HG03159 (cell line): Measurements from ENCODE around the gene MXRA7.

ENCODE experiments used
- ATAC-seq: cut with Tn5 transposase; IDR thresholded peaks from one replicate; pipeline ENCODE4 v1.9.1; 2021; ENCODE audit warnings: mild to moderate bottlenecking, moderate library complexity; ENCODE audit not compliant: unreplicated experiment

Gene MXRA7

DNA sequence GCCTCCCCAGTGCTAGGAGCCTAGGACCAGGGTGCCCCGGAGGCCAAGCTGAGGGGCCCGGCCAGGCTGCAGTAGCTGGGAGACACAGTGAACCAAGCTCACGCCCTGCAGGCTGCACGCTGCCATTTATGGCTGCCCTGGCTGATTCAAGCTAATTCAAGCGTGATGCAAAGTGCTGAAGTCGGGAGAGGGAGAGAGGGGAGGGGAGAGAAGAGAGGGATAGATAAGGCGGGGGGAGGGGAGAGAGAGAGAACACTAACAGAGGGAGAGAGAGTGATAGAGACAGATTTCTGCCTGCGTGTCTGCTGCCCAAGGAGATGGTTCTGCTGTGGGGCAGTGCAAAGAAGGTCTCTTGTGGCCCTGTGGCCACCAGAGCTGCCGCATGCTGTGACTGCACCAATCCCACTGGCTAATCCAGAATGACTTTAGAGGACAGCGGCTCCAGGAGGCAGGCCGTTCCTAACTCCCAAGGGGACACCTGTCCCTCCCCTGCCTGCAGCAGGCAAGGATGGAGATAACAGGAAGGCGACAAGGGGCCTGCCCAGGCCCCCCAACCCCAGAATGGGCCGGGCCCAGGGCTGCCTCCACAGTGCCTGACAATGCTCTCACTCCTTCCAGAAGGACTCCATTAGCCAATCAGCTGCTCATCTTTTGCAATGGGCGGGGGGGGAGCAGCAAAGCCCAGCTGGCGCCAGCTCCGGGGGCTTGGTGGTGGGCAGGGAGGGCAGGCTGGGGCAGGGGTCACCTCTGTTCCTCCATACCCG is 12.9 kb downstream of the MXRA7 start:
- ATAC-seq = no peak

- no peak for ATAC-seq
Measured at GRCh38 chr17:76696763-76697701, 13.7 kb downstream of the MXRA7 start.

DNA sequence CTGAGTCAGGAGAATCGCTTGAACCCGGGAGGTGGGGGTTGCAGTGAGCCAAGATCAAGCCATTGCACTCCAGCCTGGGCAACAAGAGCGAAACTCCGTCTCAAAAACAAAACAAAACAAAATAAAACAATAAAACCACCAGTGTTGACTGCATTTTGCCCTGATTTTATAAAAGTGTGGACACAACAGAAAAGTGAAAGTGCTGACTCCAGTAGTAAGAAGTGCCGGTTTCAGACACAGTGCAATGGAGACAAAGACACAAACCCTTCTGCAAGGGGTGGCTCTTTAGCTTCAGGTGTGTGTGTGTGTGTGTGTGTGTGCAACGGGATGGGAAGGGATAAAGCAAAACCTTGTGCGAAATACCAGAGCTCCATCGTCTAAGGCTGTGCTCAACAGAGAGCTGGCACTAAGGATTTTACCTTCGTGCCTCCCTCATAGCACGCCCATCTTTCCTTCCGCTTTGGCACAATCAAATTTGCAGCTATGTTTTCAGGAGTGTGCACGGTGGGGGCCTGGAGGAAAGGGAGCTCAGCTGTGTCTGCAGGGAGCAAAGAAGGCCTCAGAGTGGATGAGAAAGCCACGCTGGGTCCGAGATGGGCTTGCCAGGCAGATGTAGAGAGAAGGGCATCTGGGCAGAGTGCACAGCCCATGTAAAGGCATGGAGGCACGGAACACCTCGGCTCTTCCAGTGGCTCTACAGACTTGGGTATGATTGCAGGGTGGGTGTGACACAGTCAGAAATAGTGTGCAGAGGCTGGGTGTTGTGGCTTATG is 15.5 kb downstream of the MXRA7 start:
- ATAC-seq = no peak

- ATAC-seq = no peak
Measured at GRCh38 chr17:76691379-76692191, 19.2 kb downstream of the MXRA7 start.

DNA sequence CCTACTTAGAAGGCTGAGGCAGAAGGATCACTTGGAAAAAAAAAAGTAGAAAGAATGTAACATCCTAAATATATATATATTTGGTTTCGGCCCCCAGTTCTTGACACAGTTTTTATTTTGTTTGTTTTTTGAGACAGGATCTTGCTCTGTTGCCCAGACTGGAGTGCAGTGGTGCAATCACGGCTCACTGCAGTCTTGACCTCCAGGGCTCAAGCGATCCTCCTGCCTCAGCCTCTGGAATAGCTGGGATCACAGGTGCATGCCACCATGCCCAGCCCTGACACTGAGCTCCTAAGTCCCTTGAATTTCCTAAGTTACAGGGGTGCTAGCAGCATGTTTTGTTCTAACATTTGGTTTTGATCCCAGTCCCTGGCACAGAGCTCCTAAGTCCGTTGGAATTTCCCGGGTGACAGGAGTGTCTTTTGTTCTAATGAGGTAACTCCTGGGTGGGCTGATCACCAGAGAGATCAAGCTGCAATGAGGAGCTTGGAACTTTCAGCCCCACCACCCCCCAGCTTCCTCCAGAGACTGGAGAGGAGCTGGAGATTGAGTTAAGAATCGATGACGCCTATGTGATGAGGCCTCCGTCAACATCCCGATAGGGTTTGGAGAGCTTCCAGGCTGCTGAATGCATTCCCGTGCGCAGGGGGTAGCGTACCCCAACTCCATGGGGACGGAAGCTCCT is 20.0 kb downstream of the MXRA7 start:
- ATAC-seq = no peak

DNA sequence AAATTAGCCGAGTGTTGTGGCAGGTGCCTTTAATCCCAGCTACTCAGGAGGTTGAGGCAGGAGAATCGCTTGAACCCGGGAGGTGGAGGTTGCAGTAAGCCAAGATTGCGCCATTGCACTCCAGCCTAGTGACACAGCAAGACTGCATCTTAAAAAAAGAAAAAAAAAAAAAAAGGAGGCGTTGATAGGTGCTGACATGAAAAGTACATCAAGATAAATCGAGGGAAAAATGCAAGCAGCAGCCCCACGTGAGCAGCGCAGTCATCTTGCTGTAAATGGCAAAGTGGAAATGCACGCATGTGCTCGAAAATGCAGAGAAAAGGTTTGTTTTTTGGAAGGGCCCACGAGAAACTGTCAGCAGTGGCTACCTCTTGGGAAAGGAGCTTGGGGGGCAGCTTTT is 20.9 kb downstream of the MXRA7 start:
- ATAC-seq = no peak

DNA sequence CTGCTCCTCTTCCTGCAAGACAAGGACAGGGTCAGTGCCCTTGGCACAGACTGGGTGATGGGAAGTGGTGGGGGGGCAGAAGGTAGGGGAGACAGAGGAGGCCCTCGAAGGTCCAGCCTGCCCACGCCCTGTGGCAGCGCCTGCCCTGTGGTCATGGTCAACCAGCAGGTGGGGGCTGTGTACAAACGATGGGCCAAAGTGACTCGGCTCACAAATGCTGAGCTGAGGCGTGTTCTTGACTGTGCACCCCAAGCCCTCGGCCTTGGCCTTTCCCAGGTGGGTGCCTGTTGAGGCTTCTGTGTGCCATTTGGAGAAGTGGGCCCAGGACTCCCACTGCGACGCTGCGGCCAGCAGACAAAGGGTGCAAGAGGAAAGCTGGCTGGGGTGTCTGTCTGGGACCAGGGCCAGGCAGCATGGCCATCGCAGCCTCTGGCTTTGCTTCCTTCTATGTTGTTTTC is 22.6 kb downstream of the MXRA7 start:
- ATAC-seq = no peak

GRCh38 chr17:76687298-76688164 is 23.2 kb downstream of the MXRA7 start:
- no peak for ATAC-seq

DNA sequence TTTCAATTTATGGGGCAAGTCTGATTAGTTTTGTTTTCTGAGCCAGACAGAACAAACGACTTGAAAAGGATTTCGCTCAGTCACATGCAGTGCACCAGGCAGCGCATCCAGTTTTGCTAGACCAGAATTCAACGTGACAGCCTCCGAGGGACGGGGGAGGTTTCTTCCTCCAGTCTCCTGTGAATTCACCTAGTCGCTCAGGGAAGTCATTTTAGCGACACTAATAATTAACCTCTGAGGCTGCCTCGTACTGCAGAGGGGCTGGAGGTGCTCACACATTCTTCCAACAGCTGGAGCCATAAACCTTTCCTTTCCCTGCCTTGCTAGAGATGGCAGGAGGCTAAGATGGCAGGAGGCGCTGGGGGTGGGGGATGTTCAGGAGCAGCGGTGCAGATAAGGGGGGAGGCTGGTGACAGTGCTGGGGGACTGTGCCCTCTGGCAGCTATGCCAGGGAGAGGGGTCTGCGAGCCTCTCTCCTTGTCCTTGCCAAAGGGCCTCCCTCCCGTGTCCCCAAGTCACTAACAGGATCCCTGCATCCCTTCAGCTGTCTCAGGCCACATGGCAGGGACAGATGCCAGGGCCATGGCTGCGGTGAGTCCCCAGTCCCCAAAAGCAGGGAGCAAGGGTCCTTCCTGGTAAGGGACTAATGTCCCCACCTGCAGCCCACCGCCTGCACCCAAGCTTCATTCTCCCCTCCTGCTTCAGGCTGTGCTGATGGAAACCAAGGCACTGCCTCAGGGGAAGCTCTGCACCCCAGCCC is 24.0 kb downstream of the MXRA7 start:
- ATAC-seq = no peak

DNA sequence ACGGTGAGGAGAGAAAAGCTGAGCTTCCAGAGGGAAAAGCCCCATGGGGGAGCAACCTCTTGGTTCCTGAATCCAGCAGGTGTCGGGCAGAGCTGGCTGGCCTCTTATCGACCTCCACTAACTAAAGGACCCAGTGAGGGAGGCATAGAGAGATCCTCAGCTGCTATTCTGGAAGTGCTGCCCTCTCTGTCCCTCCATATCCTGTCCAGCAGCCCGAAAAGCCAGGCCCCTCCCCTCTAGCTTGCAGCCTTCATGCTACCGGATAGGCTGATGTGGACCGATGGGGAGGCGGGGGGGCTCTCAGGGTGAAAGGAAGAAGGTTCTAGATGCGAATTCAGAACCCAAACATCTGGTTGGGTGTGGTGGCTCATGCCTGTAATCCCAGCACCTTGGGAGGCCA is 24.9 kb downstream of the MXRA7 start:
- no peak for ATAC-seq

DNA sequence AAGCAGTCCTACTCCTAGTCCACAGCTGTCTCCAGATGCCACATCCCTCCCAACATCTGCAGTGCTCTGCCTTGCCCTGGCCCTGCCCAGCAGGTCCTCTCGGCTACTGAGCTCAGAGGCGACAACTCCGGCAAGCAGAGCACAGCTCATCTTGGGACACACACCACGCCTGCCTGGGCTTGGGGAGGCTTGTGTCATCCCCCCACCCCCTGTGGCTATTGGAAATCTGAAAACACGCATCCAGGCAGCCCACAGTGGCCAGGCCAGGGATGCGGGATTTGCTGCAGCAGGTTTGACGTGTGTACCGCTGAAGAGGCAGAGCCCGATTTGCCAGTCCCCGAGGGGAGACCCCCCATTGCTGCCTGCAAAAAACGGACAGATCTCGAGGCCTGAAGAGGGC is 25.4 kb downstream of the MXRA7 start:
- ATAC-seq = no peak

DNA sequence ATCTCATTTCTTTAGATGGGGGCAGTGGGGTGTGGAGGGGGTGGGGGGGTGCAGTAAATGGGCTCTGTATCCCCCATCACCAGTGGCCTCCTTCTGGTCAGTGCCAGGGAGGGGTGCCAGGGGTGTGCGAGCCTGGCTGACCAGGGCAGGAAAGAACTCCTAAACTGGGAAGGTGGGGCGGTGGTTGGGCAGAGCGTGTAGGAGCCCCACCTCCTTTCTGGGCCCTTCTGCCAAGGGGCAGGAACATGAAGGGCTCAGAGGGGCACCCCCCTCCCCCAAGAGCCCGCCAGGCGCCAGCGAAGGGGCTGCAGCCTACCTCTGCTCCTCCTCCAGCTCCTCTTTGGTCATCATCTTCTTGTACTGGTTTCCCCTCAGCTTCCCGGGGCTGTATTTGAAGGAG is 26.0 kb downstream of the MXRA7 start:
- ATAC-seq = no peak

DNA sequence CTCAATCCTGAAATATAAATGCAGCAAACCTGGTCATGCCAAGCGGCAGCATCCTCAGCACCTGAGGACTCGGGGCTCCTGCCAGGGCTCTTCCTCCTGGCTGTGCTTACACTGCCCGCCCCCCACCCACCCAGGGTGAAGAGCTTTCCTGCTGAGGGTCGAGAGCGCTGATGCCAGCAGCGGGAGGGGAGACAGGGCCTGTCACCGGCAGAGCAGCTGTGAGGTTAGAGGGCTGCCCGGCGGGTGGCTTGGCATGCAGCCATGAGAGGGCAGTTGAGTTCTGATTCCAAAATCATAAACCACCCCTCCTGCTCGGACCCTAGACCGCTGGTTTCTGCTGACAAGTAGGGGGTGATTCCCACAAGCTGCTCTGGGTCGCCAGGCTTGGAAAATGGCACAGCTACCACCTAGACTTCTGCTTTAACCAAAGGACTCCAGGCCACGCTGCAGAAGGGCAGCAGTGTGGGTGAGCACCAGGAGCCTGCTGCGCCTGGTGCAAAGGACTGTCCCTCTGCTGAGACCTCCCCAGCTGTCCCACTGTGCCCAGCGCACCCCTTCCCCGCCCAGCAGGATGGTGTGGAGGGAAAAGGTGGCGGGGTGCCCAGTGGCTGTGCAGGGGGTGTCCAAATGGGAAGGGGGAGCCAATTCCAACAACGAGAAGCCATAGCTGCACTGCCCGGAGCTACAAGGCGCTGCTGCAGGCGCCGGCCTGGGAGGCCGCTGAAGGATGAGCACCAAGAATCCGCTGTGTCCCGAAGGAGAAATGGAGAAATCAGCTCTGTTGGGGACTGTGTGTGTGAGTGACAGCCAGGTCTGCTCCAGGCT is 26.6 kb downstream of the MXRA7 start:
- ATAC-seq = no peak

- ATAC-seq = no peak
Measured at GRCh38 chr17:76683011-76683755, 27.6 kb downstream of the MXRA7 start.

DNA sequence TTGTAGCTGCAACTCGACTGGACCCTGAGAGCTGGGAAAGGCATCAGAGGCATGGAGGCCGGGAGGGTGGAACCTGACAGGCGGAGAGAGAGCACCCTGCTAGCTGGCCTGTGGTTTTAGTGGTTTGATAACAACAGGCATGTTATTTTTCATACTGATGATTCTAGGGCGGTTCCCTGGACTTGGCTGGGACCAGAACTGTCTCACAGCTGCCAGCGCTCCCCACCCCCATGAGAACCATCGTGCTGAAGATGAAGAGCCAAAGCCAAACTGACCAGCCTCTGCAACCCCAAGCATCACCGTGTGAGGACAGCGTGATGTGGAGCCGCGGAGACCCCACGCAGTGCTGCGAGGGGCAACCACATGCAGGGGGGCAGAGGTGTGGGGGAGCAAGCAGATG is 28.5 kb downstream of the MXRA7 start:
- no peak for ATAC-seq
